Islet of Langerhans (tissue), 1 donor: ENCODE results near the gene CLMN.
"Not testable (repeated sequence)": the region's sequence is repeated elsewhere in the genome, so short reads cannot be mapped to it uniquely, and the experiment has no call there.

Experiments
- FAIRE-seq: peaks from one replicate; lab custom pipeline; 2011; peaks lifted over from hg19 to GRCh38; lab: Jason Lieb, UNC

The CLMN gene

GRCh38 chr14:95283802-95284201, 35.9 kb downstream of the CLMN start:
- FAIRE-seq: not testable (repeated sequence)

GRCh38 chr14:95282986-95283380, 36.7 kb downstream of the CLMN start:
- not testable (repeated sequence) for FAIRE-seq

- no peak for FAIRE-seq
Observed at GRCh38 chr14:95282354-95282985, 37.2 kb downstream of the CLMN start.

GRCh38 chr14:95281560-95282176, 38.0 kb downstream of the CLMN start:
- no peak for FAIRE-seq

- FAIRE-seq: no peak
Observed at GRCh38 chr14:95275494-95275893, 44.2 kb downstream of the CLMN start.

- FAIRE-seq: no peak
Observed at GRCh38 chr14:95274874-95275273, 44.8 kb downstream of the CLMN start.

- no peak for FAIRE-seq
Observed at GRCh38 chr14:95274279-95274678, 45.4 kb downstream of the CLMN start.

- FAIRE-seq: no peak
Observed at GRCh38 chr14:95273001-95273978, 46.4 kb downstream of the CLMN start.

GRCh38 chr14:95272057-95272456, 47.7 kb downstream of the CLMN start:
- no peak for FAIRE-seq

GRCh38 chr14:95270203-95270602, 49.5 kb downstream of the CLMN start:
- no peak for FAIRE-seq

- FAIRE-seq: no peak
Observed at GRCh38 chr14:95269493-95269892, 50.2 kb downstream of the CLMN start.

- FAIRE-seq: no peak
Observed at GRCh38 chr14:95268350-95268749, 51.4 kb downstream of the CLMN start.

- FAIRE-seq: no peak
Observed at GRCh38 chr14:95267306-95267705, 52.4 kb downstream of the CLMN start.

- FAIRE-seq: peak; percentile 98
Observed at GRCh38 chr14:95265106-95266094, 54.3 kb downstream of the CLMN start.

GRCh38 chr14:95264271-95264973, 55.3 kb downstream of the CLMN start:
- no peak for FAIRE-seq

- FAIRE-seq: no peak
Observed at GRCh38 chr14:95263527-95264231, 56.0 kb downstream of the CLMN start.

- no peak for FAIRE-seq
Observed at GRCh38 chr14:95262511-95262891, 57.2 kb downstream of the CLMN start.

GRCh38 chr14:95261616-95262510, 57.8 kb downstream of the CLMN start:
- FAIRE-seq: peak; percentile 85
